Fibroblast of pulmonary artery (primary cell): ENCODE data around the gene DPH7.
"Not testable (repeated sequence)": the region's sequence is repeated elsewhere in the genome, so short reads cannot be mapped to it uniquely, and the experiment has no call there.

Experiments
- DNase-seq: peaks from one replicate; pipeline ENCODE4 v3.0.0-alpha.2; 2010; ENCODE audit warnings: low read depth
- H3K4me3 ChIP-seq: replicated peaks from 2 replicates; pipeline ENCODE4 v1.5.1; 2011; ENCODE audit warnings: low read depth, mild to moderate bottlenecking, control low read depth, low read length, moderate library complexity
- TF ChIP-seq, protein P1 (sequence below): IDR thresholded peaks from 2 replicates; pipeline ENCODE4 v1.5.1; 2011; ENCODE audit warnings: mild to moderate bottlenecking, control low read depth, low read length, inconsistent platforms; ENCODE audit errors: missing control alignments

The DPH7 gene

GRCh38 chr9:137554349-137554748, 24.4 kb downstream of the DPH7 start:
- no peak overlapping the region for H3K4me3 ChIP-seq
- DNase-seq = no peak
- TF ChIP-seq, protein P1, sequence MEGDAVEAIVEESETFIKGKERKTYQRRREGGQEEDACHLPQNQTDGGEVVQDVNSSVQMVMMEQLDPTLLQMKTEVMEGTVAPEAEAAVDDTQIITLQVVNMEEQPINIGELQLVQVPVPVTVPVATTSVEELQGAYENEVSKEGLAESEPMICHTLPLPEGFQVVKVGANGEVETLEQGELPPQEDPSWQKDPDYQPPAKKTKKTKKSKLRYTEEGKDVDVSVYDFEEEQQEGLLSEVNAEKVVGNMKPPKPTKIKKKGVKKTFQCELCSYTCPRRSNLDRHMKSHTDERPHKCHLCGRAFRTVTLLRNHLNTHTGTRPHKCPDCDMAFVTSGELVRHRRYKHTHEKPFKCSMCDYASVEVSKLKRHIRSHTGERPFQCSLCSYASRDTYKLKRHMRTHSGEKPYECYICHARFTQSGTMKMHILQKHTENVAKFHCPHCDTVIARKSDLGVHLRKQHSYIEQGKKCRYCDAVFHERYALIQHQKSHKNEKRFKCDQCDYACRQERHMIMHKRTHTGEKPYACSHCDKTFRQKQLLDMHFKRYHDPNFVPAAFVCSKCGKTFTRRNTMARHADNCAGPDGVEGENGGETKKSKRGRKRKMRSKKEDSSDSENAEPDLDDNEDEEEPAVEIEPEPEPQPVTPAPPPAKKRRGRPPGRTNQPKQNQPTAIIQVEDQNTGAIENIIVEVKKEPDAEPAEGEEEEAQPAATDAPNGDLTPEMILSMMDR = no peak

- not testable (repeated sequence) for DNase-seq, H3K4me3 ChIP-seq
Measured at GRCh38 chr9:137553654-137554053, 25.1 kb downstream of the DPH7 start.

DNA sequence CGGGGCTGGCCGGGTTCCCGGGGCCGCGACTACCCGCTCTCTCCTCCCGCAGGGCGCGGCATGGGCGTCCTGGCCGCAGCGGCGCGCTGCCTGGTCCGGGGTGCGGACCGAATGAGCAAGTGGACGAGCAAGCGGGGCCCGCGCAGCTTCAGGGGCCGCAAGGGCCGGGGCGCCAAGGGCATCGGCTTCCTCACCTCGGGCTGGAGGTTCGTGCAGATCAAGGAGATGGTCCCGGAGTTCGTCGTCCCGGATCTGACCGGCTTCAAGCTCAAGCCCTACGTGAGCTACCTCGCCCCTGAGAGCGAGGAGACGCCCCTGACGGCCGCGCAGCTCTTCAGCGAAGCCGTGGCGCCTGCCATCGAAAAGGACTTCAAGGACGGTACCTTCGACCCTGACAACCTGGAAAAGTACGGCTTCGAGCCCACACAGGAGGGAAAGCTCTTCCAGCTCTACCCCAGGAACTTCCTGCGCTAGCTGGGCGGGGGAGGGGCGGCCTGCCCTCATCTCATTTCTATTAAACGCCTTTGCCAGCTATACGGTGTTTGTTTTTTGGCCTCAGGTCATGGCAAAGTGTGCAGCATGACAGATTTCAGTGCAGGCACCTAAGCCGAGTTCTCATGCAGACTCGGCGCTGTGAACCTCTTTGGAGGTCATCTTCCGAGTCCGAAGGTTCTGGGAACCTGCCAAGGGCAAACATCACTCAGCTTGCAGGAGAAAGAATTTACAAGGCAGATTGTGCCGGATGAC, 26.5 kb downstream of the DPH7 start:
- peak overlapping the region; percentile 79 for H3K4me3 ChIP-seq
- TF ChIP-seq, protein P1 = no peak
- DNase-seq = no peak

- TF ChIP-seq, protein P1 = peak; percentile 39
- H3K4me3 ChIP-seq = peak within 1 kb of the TSS; percentile 79
- DNase-seq = peak; percentile 80
Measured at GRCh38 chr9:137551264-137552021, 27.3 kb downstream of the DPH7 start, which contains the start of gene MRPL41. TSS of gene MRPL41 (plus strand) at chr9:137551879. CDS start at chr9:137552082, 203 bp downstream.

DNA sequence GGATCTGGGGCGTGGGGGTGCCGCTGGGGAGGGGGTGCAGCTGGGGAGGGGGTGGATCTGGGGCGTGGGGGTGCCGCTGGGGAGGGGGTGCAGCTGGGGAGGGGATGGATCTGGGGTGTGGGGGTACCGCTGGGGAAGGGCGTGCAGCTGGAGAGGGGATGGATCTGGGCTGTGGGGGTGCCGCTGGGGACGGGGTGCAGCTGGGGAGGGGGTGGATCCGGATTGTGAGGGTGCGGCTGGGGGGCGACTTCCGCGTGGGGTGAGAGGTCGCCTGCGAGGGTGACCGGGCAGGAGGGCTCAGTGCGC, 27.8 kb downstream of the DPH7 start:
- DNase-seq = not testable (repeated sequence)

GRCh38 chr9:137550231-137550621, 28.5 kb downstream of the DPH7 start, which contains the start of gene PNPLA7:
TSS of gene PNPLA7 (minus strand) at chr9:137550402. CDS start at chr9:137550197, 205 bp downstream.
- peak within 1 kb of the TSS; percentile 62 for H3K4me3 ChIP-seq
- TF ChIP-seq, protein P1 = no peak
- DNase-seq = peak; percentile 83

More for the DNA sequence above, 27.8 kb downstream of the DPH7 start:
- peak overlapping the region; percentile 62 for H3K4me3 ChIP-seq

DNA sequence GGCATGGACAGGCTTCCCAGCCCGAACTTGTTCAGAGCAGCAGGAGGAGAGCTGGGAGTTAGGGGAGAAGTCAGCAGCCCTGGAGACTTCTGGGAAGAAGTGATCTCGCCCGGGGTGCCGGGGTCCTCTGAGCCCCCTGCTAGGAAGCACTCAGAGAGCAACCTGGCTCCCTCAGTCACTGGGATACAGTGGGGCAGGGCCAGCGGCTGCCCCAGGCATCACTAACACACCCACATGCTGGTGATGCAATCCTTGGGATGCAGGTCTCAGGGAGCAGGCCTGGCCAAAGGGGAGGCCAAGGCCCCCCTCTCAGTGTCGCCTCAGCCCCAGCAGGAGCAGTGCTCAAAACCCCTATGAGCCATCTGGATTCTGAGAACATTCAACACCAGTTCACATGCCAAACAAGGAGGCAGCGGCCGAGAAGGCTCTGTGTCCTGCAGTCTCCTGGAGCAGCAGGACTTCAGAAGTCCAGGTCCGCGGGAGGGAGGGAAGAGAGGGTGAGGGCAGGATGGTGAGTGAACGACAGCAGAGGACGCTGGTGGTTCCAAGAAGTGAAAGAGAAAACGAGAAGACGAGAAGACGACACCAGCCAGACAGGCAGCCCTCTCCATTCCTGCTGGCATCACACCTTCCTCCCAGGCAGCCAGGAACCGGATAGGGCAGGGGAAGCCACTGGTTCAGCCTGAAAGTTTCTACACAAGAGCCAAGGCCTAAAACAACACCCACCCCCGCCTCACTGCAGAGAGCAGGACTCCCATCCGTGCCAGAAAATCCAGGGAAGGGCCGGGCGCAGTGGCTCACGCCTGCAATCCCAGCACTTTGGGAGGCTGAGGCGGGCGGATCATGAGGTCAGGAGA, 30.8 kb downstream of the DPH7 start:
- TF ChIP-seq, protein P1 = no peak
- no peak overlapping the region for H3K4me3 ChIP-seq
- no peak for DNase-seq
